HG02610 (cell line): ENCODE results near the gene AP3B2.
"Not testable (repeated sequence)": the region's sequence is repeated elsewhere in the genome, so short reads cannot be mapped to it uniquely, and the experiment has no call there.

Experiments used
- ATAC-seq: cut with Tn5 transposase; IDR thresholded peaks from one replicate; pipeline ENCODE4 v1.9.1; 2021; ENCODE audit warnings: mild to moderate bottlenecking, moderate library complexity; ENCODE audit not compliant: unreplicated experiment

The AP3B2 gene

GRCh38 chr15:82650046-82650670, 59.5 kb downstream of the AP3B2 start:
- no peak for ATAC-seq

- no peak for ATAC-seq
Measured at GRCh38 chr15:82649226-82649999, 60.3 kb downstream of the AP3B2 start.

DNA sequence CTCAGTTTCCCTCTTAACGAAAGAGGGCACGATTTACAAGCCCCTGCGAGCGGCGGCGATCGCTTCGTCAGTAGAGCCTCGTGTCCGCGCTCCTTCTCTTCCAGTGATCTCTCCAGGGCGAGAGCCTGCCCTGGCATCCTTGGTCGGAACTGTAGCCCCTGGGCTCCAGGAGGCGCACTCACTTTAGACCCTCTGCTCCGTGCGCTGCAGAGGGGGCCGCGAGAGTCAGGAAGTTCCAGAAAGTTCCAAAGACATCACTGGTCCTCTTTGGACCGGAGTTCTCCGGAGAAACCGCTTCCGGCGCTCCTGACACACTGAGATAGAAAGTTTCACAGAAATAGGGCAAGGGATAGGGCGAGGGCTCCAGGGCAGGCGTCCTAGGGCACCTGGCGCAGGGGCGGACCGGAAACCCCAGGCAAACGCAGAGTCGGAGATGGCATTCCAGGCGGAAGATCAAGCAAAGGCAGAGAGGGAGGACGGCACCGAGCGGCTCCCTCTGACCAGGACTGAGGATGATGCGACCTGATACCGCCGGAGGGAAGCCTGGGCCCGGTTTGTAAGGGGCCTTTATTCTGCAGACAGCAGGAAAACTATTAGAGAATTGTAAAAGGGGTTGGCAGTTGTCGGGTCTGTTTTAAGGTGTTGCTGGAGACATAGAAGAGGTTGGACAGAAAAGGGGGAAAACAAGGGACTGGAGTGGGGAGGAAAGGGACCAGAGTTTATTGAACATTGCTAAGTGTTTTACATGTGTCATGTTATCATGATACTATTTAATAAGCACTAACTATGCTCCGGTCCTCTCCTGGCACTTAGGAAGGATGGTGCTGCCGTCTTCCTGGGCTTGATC, 61.2 kb downstream of the AP3B2 start:
- ATAC-seq = no peak

DNA sequence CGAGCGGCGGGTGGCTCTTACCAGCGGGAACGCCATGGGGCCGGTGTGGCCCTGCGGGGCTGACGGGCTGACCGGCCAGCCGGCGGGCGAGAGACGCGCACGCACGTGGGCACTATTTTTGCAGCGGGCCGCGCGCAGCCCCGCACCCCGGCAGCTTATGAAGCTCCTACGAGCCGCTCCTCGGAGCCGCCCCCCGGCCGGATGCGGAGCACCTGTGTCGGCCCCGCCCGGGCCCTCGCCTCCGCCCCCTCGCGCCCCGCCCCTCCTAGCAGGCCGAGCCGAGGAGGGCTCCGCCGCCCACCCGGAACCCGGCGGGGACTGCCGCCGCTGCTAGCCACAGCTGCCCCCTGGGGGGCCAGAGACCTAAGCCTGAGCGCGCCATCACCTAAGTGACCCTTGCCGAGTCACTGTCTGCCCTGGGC, 61.8 kb downstream of the AP3B2 start:
- no peak for ATAC-seq

DNA sequence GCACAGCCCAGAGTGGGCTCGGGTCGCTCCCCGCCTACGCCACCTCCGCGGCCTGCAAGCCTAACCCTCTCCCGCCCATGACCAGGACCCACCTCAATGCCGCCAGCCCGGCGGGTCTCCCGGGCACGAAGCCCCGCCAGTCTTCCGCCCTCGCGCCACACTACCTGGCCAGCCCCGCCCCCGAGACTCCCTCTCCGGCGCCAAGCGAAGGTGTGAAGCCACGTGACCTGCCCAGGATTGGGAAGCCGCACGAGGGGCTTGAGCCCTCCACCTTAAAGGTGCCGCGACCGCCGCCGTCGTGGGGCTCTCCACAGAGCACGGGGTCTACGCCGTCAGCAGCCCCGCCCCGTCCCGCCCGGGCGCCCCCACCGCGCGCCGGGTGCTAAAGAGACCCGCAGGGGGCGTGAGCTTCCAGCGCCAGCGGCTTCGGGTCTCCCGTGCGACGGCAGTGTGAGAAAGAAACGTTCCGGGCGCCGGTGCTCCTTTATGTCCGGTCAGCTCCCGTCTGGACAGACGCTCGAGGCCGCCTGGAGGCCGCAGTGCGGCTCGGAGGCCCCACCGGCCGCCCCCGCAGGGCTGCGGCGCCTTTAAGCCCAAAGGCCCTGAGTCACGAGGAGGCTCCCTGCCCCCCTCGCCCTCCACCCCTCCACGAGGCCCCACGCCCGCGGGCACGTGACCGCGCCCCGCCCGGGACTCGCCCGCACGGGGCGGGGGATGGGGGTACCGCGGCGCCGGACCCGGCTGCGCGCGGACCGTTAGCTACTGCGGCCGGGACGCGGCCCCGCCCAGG, 62.4 kb downstream of the AP3B2 start, which contains the start of gene CPEB1:
TSS of gene CPEB1 (minus strand) at position 319 of the 790 bp plus-strand sequence. CDS start 18,904 bp downstream, outside the sequence.
- ATAC-seq = no peak

- no peak for ATAC-seq
Measured at GRCh38 chr15:82646250-82647044, 63.2 kb downstream of the AP3B2 start.

DNA sequence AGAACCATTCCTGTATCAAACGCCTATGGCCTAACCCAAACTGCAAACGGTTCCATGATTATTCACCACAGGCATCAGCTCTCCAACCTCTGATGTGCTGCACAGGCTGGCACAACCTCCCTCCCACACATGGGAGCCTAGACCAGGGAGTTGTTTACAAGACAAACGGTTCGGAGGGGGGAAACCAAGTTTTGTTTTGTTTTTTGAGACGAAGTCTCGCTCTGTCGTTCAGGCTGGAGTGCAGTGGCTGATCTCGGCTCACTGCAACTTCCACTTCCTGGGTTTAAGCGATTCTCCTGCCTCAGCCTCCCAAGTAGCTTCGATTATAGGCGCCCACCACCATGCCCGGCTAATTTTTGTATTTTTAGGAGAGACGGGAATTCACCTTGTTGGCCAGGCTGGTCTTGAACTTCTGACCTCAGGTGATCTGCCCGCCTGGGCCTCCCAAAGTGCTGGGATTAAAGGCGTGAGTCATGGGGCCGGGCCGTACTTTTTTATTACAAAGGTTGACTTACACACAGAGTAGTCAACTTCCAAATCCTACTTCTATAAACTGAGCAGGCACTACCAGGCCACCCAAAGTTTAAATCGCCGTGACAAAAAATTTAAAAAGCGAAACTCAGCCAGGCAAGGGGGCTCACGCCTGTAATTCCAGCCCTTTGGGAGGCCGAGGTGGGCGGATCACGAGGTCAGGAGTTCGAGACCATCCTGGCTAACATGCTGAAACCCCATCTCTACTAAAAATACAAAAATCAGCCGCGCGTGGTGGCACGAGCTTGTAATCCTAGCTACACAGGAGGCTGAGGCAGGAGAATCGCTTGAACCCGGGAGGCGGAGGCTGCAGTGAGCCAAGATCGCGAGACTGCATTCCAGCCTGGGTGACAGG, 64.5 kb downstream of the AP3B2 start:
- not testable (repeated sequence) for ATAC-seq

GRCh38 chr15:82643992-82644391, 65.7 kb downstream of the AP3B2 start:
- no peak for ATAC-seq

- ATAC-seq = no peak
Measured at GRCh38 chr15:82642656-82643055, 67.0 kb downstream of the AP3B2 start.

GRCh38 chr15:82641129-82641798, 68.4 kb downstream of the AP3B2 start:
- ATAC-seq = no peak

DNA sequence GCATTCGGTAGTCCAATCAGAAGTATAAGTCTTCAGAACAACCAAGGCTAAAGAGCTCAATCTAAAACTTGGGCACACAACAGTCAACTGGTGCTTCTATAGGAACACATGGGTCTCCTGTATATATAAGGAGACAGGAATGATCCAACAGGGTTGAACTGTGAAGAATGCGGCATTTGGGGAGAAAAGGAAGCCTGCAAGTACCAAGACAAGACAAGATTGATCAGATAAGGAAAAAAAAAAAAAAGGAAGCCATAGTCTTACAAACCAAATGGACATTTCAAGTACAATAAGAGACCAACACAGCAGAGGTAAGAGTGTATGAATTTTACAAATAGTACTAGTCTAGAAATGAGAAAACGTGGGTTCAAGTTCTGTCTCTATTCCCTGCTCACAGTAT, 69.0 kb downstream of the AP3B2 start:
- no peak for ATAC-seq

DNA sequence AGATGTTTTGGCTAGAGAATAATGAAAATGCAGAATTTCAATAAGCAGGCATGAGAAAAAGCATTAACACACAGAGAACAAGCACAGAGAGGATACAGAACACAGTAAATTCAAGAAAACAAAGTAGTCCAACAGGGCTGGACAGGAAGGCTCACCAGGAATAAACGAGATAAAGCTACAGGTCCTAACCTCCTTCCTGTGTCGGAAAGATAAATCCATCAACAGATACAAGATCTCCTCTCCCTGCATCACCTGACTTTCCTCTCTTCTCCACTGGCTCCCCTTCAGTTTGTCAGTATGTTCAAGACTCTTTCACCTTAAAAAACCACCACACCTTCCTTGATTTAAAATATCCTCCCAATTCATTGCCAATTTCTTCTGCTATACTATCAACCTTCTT, 73.9 kb downstream of the AP3B2 start:
- ATAC-seq = no peak

DNA sequence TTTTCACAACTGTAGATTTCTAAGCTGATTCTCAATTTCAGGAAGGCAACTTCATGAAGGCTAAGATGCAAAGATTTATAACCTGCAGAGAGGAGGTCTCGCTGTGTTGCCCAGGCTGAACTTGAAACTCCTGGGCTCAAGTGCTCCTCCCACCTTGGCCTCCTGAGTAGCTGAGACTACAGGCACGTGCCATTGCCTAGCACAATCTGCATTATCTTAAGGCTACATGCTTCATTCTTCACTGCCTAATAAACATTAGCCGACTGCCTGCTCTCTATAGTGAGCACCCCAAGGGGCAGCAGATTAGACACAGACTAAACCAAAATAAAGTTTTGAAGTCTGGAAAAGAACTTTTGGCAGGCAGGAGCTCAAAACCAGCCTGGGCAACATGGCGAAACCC, 79.6 kb downstream of the AP3B2 start:
- no peak for ATAC-seq

DNA sequence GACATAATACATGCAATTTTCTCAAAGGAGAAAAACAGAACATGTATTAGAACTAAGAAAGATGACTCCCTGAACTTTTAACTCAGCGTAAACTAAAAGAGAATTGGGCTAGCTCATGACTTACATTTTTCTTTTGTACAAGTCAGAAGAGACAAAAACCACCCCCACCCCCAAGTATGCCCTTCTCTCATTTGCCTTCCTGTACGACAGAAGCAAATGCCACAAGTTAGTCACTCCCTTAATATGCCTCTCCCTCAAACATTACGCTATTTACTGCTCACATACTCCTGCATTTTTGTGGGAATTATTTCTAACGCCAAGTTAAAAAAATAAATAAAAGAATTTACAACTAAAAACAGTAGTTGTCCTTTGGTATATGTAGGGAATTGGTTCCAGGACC, 84.5 kb downstream of the AP3B2 start:
- no peak for ATAC-seq

- no peak for ATAC-seq
Measured at GRCh38 chr15:82624438-82624837, 85.2 kb downstream of the AP3B2 start.

GRCh38 chr15:82624008-82624407, 85.7 kb downstream of the AP3B2 start:
- ATAC-seq = no peak

GRCh38 chr15:82621970-82622369, 87.7 kb downstream of the AP3B2 start:
- ATAC-seq = no peak

DNA sequence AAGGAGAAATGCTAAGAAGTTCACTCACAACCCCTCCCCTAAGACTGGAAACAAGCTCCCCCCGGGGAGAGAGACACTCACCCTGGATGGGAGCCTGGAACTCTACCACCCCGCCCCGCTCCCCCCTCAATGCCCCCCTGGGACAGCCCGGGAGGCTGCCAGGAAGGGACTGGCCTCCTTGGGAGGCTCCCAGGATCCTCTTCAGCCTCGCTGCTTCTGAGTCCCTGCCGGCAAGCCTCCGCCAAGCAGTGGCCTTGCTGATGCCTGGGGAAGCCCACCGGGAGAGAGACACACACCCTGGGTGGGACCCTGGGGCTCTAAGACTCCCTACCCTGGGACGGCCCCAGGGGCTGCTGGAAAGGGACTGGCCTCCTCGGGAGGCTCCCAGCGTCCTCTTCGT, 95.9 kb downstream of the AP3B2 start:
- ATAC-seq = no peak
